ENCODE data around the gene ZBTB17.

The ZBTB17 gene

GRCh38 chr1:15918962-15919715 lies 56.8 kb downstream of the ZBTB17 start:
- no peaks in the 10 kb centered on the region for H3F3A ChIP-seq (ENCODE audit: low read depth)
- H3K79me2 ChIP-seq (ENCODE audit: insufficient read depth, low read length): peaks cover 11% of the 10 kb centered on the region
- TF ChIP-seq CTCF (conservative IDR thresholded peaks at IDR 0.05; ENCODE audit: low read length) (no peak), EZH2phosphoT487 (IDR thresholded peaks at IDR 0.05; ENCODE audit: borderline replicate concordance) (no peak)
- H3K9ac ChIP-seq (ENCODE audit: low read depth, low read length, poor library complexity, severe bottlenecking): no peak overlapping the region
- no peaks in the 10 kb centered on the region for H3K9me3 ChIP-seq (ENCODE audit: insufficient read depth, low read depth, low read length)
- H3K4me3 ChIP-seq (ENCODE audit: low read length, poor library complexity, severe bottlenecking): no peak overlapping the region
- no peaks in the 10 kb centered on the region for H3K27me3 ChIP-seq (ENCODE audit: insufficient read depth, low read length, poor library complexity, severe bottlenecking)
- H4K20me1 ChIP-seq (ENCODE audit: insufficient read depth, low read length, poor library complexity, severe bottlenecking): no peaks in the 10 kb centered on the region
- no peak overlapping the region for H2AFZ ChIP-seq (ENCODE audit: low read length)
- no peaks in the 10 kb centered on the region for H3K9me2 ChIP-seq (replicated peaks; ENCODE audit: low read depth, low read length)
- no peaks in the 10 kb centered on the region for H3K4me1 ChIP-seq (ENCODE audit: insufficient read depth, low read length, poor library complexity, severe bottlenecking)
- no peak overlapping the region for H3K4me2 ChIP-seq (ENCODE audit: low read depth, low read length, poor library complexity, severe bottlenecking)
- peaks cover 93% of the 10 kb centered on the region for H3K36me3 ChIP-seq (ENCODE audit: insufficient read depth, low read length)

GRCh38 chr1:15916916-15917315 lies 59.0 kb downstream of the ZBTB17 start:
- no peaks in the 10 kb centered on the region for H4K20me1 ChIP-seq (ENCODE audit: insufficient read depth, low read length, poor library complexity, severe bottlenecking)
- TF ChIP-seq EZH2phosphoT487 (IDR thresholded peaks at IDR 0.05; ENCODE audit: borderline replicate concordance) (no peak), CTCF (conservative IDR thresholded peaks at IDR 0.05; ENCODE audit: low read length) (no peak)

GRCh38 chr1:15916417-15916816 lies 59.5 kb downstream of the ZBTB17 start:
- no peak overlapping the region for H3K4me3 ChIP-seq (ENCODE audit: low read length, poor library complexity, severe bottlenecking)
- no peak overlapping the region for H3K4me2 ChIP-seq (ENCODE audit: low read depth, low read length, poor library complexity, severe bottlenecking)
- no peaks in the 10 kb centered on the region for H4K20me1 ChIP-seq (ENCODE audit: insufficient read depth, low read length, poor library complexity, severe bottlenecking)
- no peak for TF ChIP-seq CTCF (conservative IDR thresholded peaks at IDR 0.05; ENCODE audit: low read length)
- TF ChIP-seq EZH2phosphoT487 (IDR thresholded peaks at IDR 0.05; ENCODE audit: borderline replicate concordance): no peak
- H3F3A ChIP-seq (ENCODE audit: low read depth): no peaks in the 10 kb centered on the region
- no peak overlapping the region for H3K9ac ChIP-seq (ENCODE audit: low read depth, low read length, poor library complexity, severe bottlenecking)
- no peaks in the 10 kb centered on the region for H3K27me3 ChIP-seq (ENCODE audit: insufficient read depth, low read length, poor library complexity, severe bottlenecking)
- H2AFZ ChIP-seq (ENCODE audit: low read length): no peak overlapping the region
- peaks cover 17% of the 10 kb centered on the region for H3K79me2 ChIP-seq (ENCODE audit: insufficient read depth, low read length)
- peaks cover 94% of the 10 kb centered on the region for H3K36me3 ChIP-seq (ENCODE audit: insufficient read depth, low read length)
- no peaks in the 10 kb centered on the region for H3K4me1 ChIP-seq (ENCODE audit: insufficient read depth, low read length, poor library complexity, severe bottlenecking)
- H3K9me3 ChIP-seq (ENCODE audit: insufficient read depth, low read depth, low read length): no peaks in the 10 kb centered on the region
- H3K9me2 ChIP-seq (replicated peaks; ENCODE audit: low read depth, low read length): no peaks in the 10 kb centered on the region

More at GRCh38 chr1:15916916-15917315, 59.0 kb downstream of the ZBTB17 start:
- H3K79me2 ChIP-seq (ENCODE audit: insufficient read depth, low read length): peaks cover 16% of the 10 kb centered on the region
- H3K9me3 ChIP-seq (ENCODE audit: insufficient read depth, low read depth, low read length): no peaks in the 10 kb centered on the region
- H3F3A ChIP-seq (ENCODE audit: low read depth): no peaks in the 10 kb centered on the region
- H3K4me1 ChIP-seq (ENCODE audit: insufficient read depth, low read length, poor library complexity, severe bottlenecking): no peaks in the 10 kb centered on the region
- H3K9me2 ChIP-seq (replicated peaks; ENCODE audit: low read depth, low read length): no peaks in the 10 kb centered on the region
- H3K4me3 ChIP-seq (ENCODE audit: low read length, poor library complexity, severe bottlenecking): no peak overlapping the region
- no peaks in the 10 kb centered on the region for H3K27me3 ChIP-seq (ENCODE audit: insufficient read depth, low read length, poor library complexity, severe bottlenecking)
- H2AFZ ChIP-seq (ENCODE audit: low read length): no peak overlapping the region
- H3K36me3 ChIP-seq (ENCODE audit: insufficient read depth, low read length): peaks cover 95% of the 10 kb centered on the region
- no peak overlapping the region for H3K9ac ChIP-seq (ENCODE audit: low read depth, low read length, poor library complexity, severe bottlenecking)
- H3K4me2 ChIP-seq (ENCODE audit: low read depth, low read length, poor library complexity, severe bottlenecking): no peak overlapping the region

Data from Loucy (cell line).